Measurements from ENCODE around the gene EIF2B4. TPM values are rescaled to one million over a fixed set of nuclear protein-coding genes. Genes with fewer than 3 reads are reported as not detected.

Gene EIF2B4
- total and polyA plus RNA-seq, 9 of the 15 experiments (the other 6 are each of a cell fraction or from before 2014, with no cell fraction given): 29.7 to 80.3 (median 58.9) TPM

DNA sequence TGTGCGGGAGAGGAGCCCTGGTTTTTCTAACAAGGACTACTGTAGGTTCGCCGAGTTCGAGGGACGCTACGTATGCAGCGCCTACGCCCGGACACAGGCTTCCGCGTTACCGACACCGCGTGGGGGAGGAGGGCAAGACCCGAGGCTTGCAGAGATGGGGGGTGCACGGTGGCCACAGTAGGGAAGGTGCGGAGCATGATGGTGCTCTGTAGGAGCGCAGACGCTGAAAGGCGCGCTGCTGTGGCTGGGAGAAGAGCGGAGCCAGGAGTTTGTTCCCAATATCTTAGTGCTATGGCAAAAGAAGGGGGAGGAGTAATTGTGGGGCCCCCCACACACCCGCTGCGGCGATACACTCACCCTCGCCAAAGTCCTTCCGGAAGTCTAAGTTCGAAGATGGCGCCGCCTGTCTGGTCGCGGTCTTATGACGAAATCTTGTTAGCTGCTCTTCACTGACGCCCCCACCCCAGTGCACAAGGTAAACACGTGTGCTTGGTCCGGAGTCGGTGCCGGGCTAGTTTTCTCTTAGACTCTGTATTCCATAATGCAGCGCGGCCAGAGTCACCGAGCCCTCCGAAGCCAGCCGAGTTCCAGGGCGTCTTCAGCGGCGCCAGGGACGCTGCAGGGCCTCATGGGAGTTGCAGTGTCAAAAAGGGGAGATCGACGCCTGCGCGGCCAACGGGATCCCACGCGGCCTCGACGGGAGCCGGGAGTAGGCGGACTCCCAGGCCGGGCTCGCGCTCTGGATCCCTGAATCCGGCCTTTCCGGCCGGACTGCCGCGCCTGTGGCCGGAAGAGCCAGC is 13.6 kb downstream of the EIF2B4 start, which contains the start of gene GTF3C2 (continued):
- TF ChIP-seq, protein P1, sequence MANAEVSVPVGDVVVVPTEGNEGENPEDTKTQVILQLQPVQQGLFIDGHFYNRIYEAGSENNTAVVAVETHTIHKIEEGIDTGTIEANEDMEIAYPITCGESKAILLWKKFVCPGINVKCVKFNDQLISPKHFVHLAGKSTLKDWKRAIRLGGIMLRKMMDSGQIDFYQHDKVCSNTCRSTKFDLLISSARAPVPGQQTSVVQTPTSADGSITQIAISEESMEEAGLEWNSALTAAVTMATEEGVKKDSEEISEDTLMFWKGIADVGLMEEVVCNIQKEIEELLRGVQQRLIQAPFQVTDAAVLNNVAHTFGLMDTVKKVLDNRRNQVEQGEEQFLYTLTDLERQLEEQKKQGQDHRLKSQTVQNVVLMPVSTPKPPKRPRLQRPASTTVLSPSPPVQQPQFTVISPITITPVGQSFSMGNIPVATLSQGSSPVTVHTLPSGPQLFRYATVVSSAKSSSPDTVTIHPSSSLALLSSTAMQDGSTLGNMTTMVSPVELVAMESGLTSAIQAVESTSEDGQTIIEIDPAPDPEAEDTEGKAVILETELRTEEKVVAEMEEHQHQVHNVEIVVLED (CRISPR knock-in tag; IDR thresholded peaks at IDR 0.05): peak; percentile 63
- TF ChIP-seq SAFB (IDR thresholded peaks at IDR 0.05; ENCODE audit: borderline replicate concordance, low read depth, low read length) (no peak), SMARCA4 (IDR thresholded peaks at IDR 0.05) (peak; percentile 37; the same call in 1 of the 2 replicates), ZNF57 (CRISPR knock-in tag; IDR thresholded peaks at IDR 0.05) (no peak), CBFA2T3 (IDR thresholded peaks at IDR 0.05) (no peak; the same call in 1 of the 2 replicates), SNRNP70 (optimal IDR thresholded peaks at IDR 0.05; ENCODE audit: low read depth, low read length) (no peak), ZNF77 (CRISPR knock-in tag; IDR thresholded peaks at IDR 0.05) (no peak), BRF1 (IDR thresholded peaks at IDR 0.05; ENCODE audit: borderline replicate concordance, extremely low read depth, insufficient read length) (no peak), POLR2B (IDR thresholded peaks at IDR 0.05; ENCODE audit: low read depth, partially characterized antibody) (peak; percentile 71), CXXC5 (CRISPR knock-in tag; IDR thresholded peaks at IDR 0.05) (peak; percentile 80), TOE1 (IDR thresholded peaks at IDR 0.05; ENCODE audit: borderline replicate concordance) (peak; percentile 88), TOE1 (CRISPR knock-in tag; IDR thresholded peaks at IDR 0.05; ENCODE audit: borderline replicate concordance, low read depth) (no peak)
- TF ChIP-seq, protein P2, sequence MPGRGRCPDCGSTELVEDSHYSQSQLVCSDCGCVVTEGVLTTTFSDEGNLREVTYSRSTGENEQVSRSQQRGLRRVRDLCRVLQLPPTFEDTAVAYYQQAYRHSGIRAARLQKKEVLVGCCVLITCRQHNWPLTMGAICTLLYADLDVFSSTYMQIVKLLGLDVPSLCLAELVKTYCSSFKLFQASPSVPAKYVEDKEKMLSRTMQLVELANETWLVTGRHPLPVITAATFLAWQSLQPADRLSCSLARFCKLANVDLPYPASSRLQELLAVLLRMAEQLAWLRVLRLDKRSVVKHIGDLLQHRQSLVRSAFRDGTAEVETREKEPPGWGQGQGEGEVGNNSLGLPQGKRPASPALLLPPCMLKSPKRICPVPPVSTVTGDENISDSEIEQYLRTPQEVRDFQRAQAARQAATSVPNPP (IDR thresholded peaks at IDR 0.05; ENCODE audit: borderline replicate concordance, insufficient read depth, insufficient read length): no peak
- TF ChIP-seq, protein P3, sequence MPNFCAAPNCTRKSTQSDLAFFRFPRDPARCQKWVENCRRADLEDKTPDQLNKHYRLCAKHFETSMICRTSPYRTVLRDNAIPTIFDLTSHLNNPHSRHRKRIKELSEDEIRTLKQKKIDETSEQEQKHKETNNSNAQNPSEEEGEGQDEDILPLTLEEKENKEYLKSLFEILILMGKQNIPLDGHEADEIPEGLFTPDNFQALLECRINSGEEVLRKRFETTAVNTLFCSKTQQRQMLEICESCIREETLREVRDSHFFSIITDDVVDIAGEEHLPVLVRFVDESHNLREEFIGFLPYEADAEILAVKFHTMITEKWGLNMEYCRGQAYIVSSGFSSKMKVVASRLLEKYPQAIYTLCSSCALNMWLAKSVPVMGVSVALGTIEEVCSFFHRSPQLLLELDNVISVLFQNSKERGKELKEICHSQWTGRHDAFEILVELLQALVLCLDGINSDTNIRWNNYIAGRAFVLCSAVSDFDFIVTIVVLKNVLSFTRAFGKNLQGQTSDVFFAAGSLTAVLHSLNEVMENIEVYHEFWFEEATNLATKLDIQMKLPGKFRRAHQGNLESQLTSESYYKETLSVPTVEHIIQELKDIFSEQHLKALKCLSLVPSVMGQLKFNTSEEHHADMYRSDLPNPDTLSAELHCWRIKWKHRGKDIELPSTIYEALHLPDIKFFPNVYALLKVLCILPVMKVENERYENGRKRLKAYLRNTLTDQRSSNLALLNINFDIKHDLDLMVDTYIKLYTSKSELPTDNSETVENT (CRISPR knock-in tag; IDR thresholded peaks at IDR 0.05): peak; percentile 63; the same call in 1 of the 2 replicates
- TF ChIP-seq, protein P4, sequence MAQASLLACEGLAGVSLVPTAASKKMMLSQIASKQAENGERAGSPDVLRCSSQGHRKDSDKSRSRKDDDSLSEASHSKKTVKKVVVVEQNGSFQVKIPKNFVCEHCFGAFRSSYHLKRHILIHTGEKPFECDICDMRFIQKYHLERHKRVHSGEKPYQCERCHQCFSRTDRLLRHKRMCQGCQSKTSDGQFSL (CRISPR knock-in tag; IDR thresholded peaks at IDR 0.05): peak; percentile 100
- TF ChIP-seq, protein P4 (tag; IDR thresholded peaks at IDR 0.05): peak in 1 of 2 experiments; percentile 97; a peak in 2 of 4 replicates
- TF ChIP-seq, protein P5, sequence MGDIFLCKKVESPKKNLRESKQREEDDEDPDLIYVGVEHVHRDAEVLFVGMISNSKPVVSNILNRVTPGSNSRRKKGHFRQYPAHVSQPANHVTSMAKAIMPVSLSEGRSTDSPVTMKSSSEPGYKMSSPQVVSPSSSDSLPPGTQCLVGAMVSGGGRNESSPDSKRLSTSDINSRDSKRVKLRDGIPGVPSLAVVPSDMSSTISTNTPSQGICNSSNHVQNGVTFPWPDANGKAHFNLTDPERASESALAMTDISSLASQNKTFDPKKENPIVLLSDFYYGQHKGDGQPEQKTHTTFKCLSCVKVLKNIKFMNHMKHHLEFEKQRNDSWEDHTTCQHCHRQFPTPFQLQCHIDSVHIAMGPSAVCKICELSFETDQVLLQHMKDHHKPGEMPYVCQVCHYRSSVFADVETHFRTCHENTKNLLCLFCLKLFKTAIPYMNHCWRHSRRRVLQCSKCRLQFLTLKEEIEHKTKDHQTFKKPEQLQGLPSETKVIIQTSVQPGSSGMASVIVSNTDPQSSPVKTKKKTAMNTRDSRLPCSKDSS (IDR thresholded peaks at IDR 0.05; ENCODE audit: low read depth, partially characterized antibody): no peak

All from K562 (cell line).